NCI-H2107 treated with DMSO at 0.1 percent for 48 hours (cell line): ENCODE measurements around the gene BAIAP3.

Source experiments
- DNase-seq: peaks from one replicate; lab custom pipeline; 2025; ENCODE audit not compliant: unreplicated experiment; lab: John Stamatoyannopoulos, UW

The BAIAP3 gene

DNA sequence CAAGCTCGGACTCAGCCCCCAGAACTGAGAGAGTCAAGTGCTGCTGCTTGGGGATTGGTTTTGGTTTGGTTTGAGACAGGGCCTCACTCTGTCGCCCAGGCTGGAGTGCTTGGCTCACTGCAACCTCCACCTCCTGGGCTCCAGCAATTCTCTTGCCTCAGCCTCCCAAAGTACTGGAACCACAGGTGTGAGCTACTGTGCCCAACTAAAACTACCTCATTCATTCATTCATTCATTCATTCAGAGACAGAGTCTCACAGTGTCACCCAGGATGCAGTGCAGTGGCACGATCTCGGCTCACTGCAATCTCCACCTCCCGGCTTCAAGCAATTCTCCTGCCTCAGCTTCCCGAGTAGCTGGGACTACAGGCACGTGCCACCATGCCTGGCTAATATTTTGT is 56.3 kb downstream of the BAIAP3 start:
- DNase-seq, result no peak

DNA sequence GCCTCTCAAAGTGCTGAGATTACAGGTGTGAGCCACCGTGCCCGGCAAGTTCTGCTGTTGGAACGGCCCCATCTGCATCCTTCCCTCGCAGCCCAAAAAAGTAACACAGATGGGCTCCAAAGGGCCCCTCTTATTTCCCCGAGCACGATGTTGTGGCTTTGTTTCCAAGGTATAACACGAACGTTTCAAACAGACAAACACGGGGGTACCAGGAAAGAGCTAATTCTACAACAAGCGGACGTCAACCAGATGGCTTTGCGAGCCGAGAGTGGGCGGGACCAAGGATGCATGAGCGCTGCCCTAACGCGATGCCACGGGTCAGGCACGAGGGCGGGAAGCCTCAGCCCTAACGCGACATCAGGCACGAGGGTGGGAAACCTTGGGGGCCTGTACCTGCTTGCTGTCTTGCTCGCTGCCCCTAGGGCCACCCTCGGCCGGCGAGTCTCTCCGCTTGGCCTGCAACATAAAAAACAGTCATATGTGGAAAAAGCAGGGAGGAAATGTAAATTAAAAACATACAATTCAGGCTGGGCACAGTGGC is 56.9 kb downstream of the BAIAP3 start:
- DNase-seq, result no peak

DNA sequence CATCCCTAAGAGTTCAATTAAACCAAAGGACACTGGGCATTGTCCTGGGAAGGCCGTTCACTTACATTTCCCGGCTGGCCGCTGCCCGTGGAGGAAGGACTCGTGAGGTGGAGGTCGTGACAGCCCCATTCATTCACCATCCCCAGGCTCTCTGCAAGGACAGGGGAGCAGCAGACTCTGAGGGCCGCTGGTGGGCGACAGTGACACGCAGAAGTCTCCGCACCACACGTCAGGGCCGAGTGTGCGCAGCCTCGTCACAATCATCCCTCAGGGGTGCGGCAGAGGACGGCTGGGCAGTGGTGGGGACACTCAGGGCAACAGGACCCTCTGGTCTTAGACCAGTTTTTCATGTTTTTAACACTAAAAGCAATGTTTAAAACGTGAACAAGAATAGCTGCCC is 59.4 kb downstream of the BAIAP3 start:
- DNase-seq, result no peak

DNA sequence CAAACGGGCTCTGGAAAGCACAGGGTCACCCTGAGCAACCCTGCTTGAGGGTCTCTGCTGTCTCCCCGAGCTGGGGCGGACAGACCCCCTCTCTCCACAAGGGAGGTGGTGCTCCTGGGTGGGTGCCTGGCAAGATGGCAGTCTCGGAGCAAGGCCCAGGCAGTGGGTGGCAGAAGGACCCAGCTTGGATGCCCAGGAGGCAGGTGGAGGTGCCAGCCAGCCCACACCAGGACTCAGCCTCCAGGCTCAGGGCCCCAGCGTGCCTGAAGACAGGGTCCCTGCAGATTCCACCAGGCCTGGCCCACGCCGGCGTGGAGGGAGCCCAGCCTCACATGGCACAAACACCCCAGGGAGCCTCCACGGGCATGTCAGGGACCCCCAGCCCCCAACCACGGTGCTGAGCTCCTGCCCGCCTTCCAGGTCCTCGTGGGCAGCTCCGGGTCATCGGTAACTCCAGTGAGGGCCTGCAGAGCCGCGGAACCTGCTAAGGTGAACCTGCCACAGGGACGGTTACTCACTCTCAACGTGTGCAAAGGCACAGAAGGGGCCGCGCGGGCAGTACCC is 60.2 kb downstream of the BAIAP3 start:
- DNase-seq, result no peak

DNA sequence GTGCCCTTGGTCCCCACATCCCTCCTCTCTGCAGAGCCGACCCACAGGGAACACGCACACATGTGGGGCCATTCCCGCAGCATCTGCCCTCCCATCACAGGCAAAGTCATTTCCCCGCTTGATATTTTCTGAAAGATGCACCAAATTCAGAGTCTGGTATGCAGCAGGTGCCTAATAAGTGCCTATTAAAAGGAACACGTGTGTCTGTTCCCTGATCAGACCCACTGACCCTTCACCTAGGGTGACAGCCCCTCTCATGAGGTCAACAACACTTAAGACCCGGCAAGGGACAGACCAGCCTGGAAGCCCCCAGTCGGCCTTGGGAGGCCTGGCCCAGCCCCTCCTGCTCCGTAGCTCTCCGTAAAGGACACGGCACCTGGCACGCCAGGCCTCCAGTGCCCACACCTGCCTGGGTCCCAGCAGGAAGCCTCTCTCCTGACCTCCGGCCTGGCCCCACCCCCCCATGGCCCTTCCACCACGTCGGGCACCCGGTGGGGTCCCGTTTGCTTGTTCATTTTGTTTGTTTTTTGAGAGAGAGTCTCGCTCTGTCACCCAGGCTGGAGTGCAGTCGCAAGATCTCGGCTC is 61.0 kb downstream of the BAIAP3 start:
- no peak for DNase-seq

DNA sequence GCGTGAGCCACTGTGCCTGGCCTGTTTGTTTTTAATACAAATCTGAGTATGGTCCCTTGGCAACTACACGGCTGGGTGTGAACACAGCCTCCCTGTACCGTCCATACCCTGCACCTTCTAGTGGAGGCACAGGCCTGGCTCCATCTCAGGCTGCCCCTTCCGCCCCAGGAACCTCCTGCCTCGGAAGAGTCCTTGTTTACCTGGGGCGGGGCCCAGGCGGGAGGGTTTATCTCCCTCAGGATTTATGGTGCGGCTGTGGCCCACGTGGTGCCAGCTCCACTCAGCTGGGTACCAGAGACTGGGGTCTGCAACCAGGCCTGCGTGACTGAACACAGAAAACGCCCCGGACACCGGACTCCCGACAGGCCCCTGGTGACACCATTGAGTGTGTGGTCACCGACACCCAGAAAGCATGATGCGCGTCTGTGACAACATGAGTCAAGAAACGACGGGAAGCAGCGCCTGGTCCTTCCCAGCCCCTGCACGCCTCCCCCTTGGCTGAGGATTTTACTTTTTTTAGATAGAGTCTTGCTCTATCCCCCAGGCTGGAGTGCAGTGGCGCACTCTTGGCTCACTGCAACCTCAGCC is 62.1 kb downstream of the BAIAP3 start:
- DNase-seq, result no peak

DNA sequence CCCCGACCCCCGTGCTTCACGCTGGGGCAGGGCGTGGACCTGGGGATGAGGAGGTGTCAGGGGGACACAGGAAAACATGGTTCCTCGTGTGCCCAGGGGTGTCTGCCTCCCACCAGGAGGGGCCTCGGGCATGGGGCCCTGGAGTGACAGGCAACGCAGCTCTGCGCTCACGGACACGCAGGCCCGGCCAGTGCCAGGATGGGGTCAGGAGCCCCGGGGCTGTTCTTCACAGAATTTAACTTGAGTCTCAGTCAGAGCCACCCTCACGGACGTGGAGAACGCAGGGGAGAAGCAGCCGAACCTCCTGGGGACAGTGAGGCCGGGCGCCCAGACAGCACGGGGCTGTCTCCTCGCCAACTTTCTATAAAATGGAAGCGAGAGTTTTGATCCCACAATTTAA is 64.3 kb downstream of the BAIAP3 start:
- DNase-seq, result no peak

DNA sequence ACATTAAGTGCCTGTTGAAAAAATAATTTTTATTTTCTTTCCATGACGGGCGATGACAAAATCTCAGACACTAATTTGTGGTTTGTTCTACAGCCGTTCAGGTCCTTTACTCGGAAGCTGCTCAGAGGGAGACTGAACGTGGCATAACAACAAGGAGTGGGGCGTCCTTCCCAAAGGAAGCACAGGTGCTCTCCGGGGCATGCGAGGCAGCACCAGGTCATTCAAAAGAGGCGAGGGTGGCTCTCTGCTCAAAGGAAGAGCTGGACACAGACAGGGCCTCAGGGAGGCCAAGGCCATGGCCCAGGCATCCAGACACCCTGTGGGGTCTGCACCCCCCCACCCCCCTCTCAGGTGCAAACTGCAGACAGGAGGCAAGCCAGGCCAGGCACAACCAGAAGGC is 64.9 kb downstream of the BAIAP3 start:
- no peak for DNase-seq
